OCI-LY1 (cell line): ENCODE measurements around the gene MARS1.

ENCODE experiments used
- CTCF ChIP-seq: fragments of 200-600 bp; sonication (generic), shearing (Covaris generic); IDR thresholded peaks from 2 replicates; pipeline ENCODE4 v1.5.1; 2017; ENCODE audit warnings: mild to moderate bottlenecking, antibody characterized with exemption, low read length, moderate library complexity, mixed read lengths
- EZH2 ChIP-seq: fragments of 200-600 bp; sonication (generic), shearing (Covaris generic); IDR thresholded peaks from 2 replicates; pipeline ENCODE4 v1.8.0; 2017; ENCODE audit warnings: borderline replicate concordance, mixed run types, mild to moderate bottlenecking, antibody characterized with exemption, low read length, moderate library complexity, mixed read lengths

DNA sequence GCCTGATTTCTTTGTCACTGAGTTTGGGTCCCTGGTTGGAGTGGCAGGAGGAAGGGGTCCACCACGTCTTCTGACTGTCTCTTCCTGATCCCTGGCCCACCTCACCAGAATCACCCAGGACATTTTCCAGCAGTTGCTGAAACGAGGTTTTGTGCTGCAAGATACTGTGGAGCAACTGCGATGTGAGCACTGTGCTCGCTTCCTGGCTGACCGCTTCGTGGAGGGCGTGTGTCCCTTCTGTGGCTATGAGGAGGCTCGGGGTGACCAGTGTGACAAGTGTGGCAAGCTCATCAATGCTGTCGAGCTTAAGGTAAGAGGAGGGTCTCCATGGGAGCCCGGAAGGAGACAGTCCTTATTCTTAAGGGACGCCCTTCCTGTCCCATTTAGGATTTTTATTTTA, 12.3 kb downstream of the MARS1 start:
- no peak for TF ChIP-seq EZH2
- TF ChIP-seq CTCF: no peak
